ENCODE data around the gene IER3.
"Not testable (repeated sequence)": the region's sequence is repeated elsewhere in the genome, so short reads cannot be mapped to it uniquely, and the experiment has no call there.

IER3 gene

GRCh38 chr6:30747300-30747687 is 2.9 kb upstream of the IER3 start:
- DNase-seq: no peak

- no peak for DNase-seq
These were observed 971 bp downstream of the IER3 start for GRCh38 chr6:30743099-30744053.

- peak; percentile 39 for DNase-seq
These were observed 1.8 kb downstream of the IER3 start, which contains the start of gene FLOT1 for GRCh38 chr6:30742316-30743098. TSS of gene FLOT1 (minus strand) at chr6:30742687. CDS start at chr6:30742189, 498 bp downstream.

GRCh38 chr6:30741789-30742315 is 2.5 kb downstream of the IER3 start:
- DNase-seq: no peak

GRCh38 chr6:30741063-30741779 is 3.1 kb downstream of the IER3 start:
- no peak for DNase-seq

GRCh38 chr6:30740540-30740870 is 3.8 kb downstream of the IER3 start:
- DNase-seq: no peak

- DNase-seq: no peak
These were observed 5.8 kb downstream of the IER3 start for GRCh38 chr6:30738532-30738931.

GRCh38 chr6:30735668-30736314 is 8.6 kb downstream of the IER3 start:
- DNase-seq: no peak

GRCh38 chr6:30732237-30732943 is 12.0 kb downstream of the IER3 start:
- no peak for DNase-seq

GRCh38 chr6:30730601-30731435 is 13.5 kb downstream of the IER3 start:
- peak; percentile 33 for DNase-seq

GRCh38 chr6:30727920-30728553 is 16.3 kb downstream of the IER3 start:
- no peak for DNase-seq

GRCh38 chr6:30726506-30727413 is 17.6 kb downstream of the IER3 start:
- no peak for DNase-seq

- no peak for DNase-seq
These were observed 18.4 kb downstream of the IER3 start for GRCh38 chr6:30725713-30726505.

GRCh38 chr6:30724906-30725667 is 19.3 kb downstream of the IER3 start:
- DNase-seq: no peak

GRCh38 chr6:30723843-30724741 is 20.3 kb downstream of the IER3 start:
- not testable (repeated sequence) for DNase-seq

- DNase-seq: not testable (repeated sequence)
These were observed 21.0 kb downstream of the IER3 start for GRCh38 chr6:30723159-30723842.

All from NCI-H1694 (cell line).